Sigmoid colon (tissue), 7 donors: ENCODE results near the gene UMODL1. TPM values are rescaled to one million over a fixed set of nuclear protein-coding genes. Genes with fewer than 3 reads are reported as not detected.

Experiments used
- DNase-seq: peaks from one replicate; pipeline ENCODE4 v3.0.0-alpha.2; 2019
- H3K27ac ChIP-seq, 4 donors: fragments of 200-600 bp; sonication (generic); one replicate each; pipeline ENCODE4 v1.5.1; 2016 to 2019; ENCODE audit warnings: mild to moderate bottlenecking in 1 of 4
- H3K27me3 ChIP-seq, 3 donors: fragments of 200-600 bp; sonication (generic); one replicate each; pipeline ENCODE4 v1.5.1; 2019; ENCODE audit warnings: mild to moderate bottlenecking in 1 of 3
- H3K36me3 ChIP-seq, 4 donors: fragments of 200-600 bp; sonication (generic); one replicate each; pipeline ENCODE4 v1.5.1; 2016 to 2019
- H3K4me1 ChIP-seq, 4 donors: fragments of 200-600 bp; sonication (generic); one replicate each; pipeline ENCODE4 v1.5.1; 2017 to 2019
- H3K4me3 ChIP-seq, 4 donors: fragments of 200-600 bp; sonication (generic); one replicate each; pipeline ENCODE4 v1.5.1; 2017 to 2019; ENCODE audit warnings: mild to moderate bottlenecking in 2 of 4, moderate library complexity in 1 of 4
- H3K9me3 ChIP-seq, 4 donors: fragments of 200-600 bp in 3 of 4; sonication (generic) in 3 of 4; one replicate each; pipeline versions ENCODE4 v1.5.1 to v1.6.1; 2013 to 2019
- EP300 ChIP-seq, 4 donors: sonication (generic); formaldehyde crosslinking; IDR thresholded peaks; one replicate each; pipeline ENCODE4 v1.6.1; 2017; ENCODE audit warnings: antibody characterized with exemption in 4 of 4
- POLR2A ChIP-seq, 2 donors: fragments of 450-650 bp; IDR thresholded peaks; one replicate each; pipeline ENCODE4 v1.6.1; 2016; ENCODE audit warnings: antibody characterized with exemption in 2 of 2, mild to moderate bottlenecking in 2 of 2, moderate library complexity in 2 of 2
- POLR2AphosphoS5 ChIP-seq, 4 donors: sonication (generic); formaldehyde crosslinking; IDR thresholded peaks; one replicate each; pipeline ENCODE4 v1.6.1; 2017; ENCODE audit warnings: antibody characterized with exemption in 4 of 4
- WGBS, 2 donors: extraction: QIAGEN DNeasy Blood & Tissue Kit; methylation state at CpG; one replicate each; pipeline ENCODE4 v1.1.7; 2013; 5-methylcytosine and 5-hydroxymethylcytosine counted together
- intact Hi-C: fragments of 100-400 bp; cut with DNase I; formaldehyde crosslinking; loops from one replicate; pipeline ENCODE4 v1.15.1; 2023
- polyA plus RNA-seq, 3 donors: library from polyadenylated mRNA; stranded (reverse); fragments of 200-250 nt; gene quantifications; one replicate each; pipeline ENCODE4 v1.2.3, GENCODE V29; 2013
- total RNA-seq, 4 donors: library from RNA; depleted of rRNA; stranded (reverse); fragments of >200 nt; gene quantifications; one replicate each; pipeline ENCODE4 v1.1.0, GENCODE V29; 2016
- TF ChIP-seq, protein P1 (sequence below), 4 experiments: fragments of 450-650 bp in 3 of 4; fragments of 200-600 bp in 1 of 4; IDR thresholded peaks; one replicate each; pipeline ENCODE4 v1.5.1; 2016 to 2019; ENCODE audit warnings: antibody characterized with exemption in 4 of 4, mild to moderate bottlenecking in 3 of 4, moderate library complexity in 2 of 4
- donor health status: healthy with polysubstance abuse.
- donor health status: Bipolar disorder and iron deficiency.
- donor health status: healthy.

Gene UMODL1
- total and polyA plus RNA-seq, 7 donors = 0.13 to 0.23 TPM; not detected in 5

DNA sequence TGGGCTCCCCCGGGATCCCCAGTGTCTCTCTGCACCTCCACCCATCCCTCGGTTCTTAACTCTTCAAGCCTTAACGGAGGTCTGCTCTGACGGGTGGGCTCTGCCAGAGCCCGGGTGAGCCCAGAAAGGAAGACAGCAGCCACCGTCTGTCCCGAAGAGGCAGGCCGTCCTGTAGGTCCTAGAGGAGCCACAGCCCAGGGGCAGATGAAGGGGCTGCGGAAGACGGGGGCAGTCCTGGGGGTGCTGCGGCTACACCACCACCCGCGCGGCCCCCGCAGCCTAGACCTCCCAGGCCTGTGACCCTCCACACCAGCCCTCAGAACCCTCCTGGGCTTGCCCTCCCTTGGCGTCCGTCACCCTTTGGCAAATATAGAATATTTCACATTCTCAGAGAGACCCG, 71.0 kb downstream of the UMODL1 start:
- no peaks in the 10 kb centered on the region for H3K36me3 ChIP-seq
- H3K27me3 ChIP-seq = peaks cover 0 to 5% (median 0%) of the 10 kb centered on the region in 3 donors
- TF ChIP-seq, protein P1, sequence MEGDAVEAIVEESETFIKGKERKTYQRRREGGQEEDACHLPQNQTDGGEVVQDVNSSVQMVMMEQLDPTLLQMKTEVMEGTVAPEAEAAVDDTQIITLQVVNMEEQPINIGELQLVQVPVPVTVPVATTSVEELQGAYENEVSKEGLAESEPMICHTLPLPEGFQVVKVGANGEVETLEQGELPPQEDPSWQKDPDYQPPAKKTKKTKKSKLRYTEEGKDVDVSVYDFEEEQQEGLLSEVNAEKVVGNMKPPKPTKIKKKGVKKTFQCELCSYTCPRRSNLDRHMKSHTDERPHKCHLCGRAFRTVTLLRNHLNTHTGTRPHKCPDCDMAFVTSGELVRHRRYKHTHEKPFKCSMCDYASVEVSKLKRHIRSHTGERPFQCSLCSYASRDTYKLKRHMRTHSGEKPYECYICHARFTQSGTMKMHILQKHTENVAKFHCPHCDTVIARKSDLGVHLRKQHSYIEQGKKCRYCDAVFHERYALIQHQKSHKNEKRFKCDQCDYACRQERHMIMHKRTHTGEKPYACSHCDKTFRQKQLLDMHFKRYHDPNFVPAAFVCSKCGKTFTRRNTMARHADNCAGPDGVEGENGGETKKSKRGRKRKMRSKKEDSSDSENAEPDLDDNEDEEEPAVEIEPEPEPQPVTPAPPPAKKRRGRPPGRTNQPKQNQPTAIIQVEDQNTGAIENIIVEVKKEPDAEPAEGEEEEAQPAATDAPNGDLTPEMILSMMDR (IDR thresholded peaks at IDR 0.05) = no peak
- TF ChIP-seq POLR2AphosphoS5 (IDR thresholded peaks at IDR 0.05) (no peak), POLR2A (IDR thresholded peaks at IDR 0.05) (no peak), EP300 (IDR thresholded peaks at IDR 0.05) (no peak)
- peaks cover 0 to 4% (median 2%) of the 10 kb centered on the region in 4 donors for H3K4me1 ChIP-seq
- H3K4me3 ChIP-seq = no peak overlapping the region
- 87 to 94% methylated on average over 18 of the region's 18 CpGs for WGBS, 2 donors
- no peak overlapping the region for H3K27ac ChIP-seq
- H3K9me3 ChIP-seq = no peaks in the 10 kb centered on the region
- no peak for DNase-seq
- intact Hi-C loops = loop anchor here (10.0 kb wide), 3 partner anchors 73 to 383 kb away; partner anchors contain the start of gene ABCG1

GRCh38 chr21:42142627-42143026, 71.5 kb downstream of the UMODL1 start:
- no peaks in the 10 kb centered on the region for H3K9me3 ChIP-seq
- 82 to 85% methylated on average over 7 of the region's 7 CpGs for WGBS, 2 donors

DNA sequence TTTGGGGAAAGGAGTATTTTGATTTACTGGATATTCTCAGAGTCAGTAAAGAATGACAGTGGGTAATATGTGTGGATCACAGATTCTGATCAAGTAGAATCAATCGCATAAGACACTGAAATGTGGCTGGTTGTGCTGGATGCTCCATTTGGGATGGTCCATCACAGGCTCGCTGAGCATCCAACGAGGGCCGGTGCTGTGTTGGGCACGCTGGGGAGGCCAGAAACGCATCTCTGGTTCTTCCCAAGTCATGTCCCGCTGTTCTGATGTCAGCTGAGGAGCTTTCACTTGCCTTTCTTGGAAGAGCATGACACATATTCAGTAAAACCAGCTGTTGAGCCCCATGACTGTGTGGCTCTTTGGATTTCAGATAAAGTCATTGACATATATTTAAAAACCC, 72.0 kb downstream of the UMODL1 start:
- Histone ChIP-seq H3K27ac (no peak overlapping the region), H3K4me1 (peaks cover 0 to 4% (median 2%) of the 10 kb centered on the region in 4 donors), H3K9me3 (no peaks in the 10 kb centered on the region), H3K4me3 (no peak overlapping the region), H3K36me3 (no peaks in the 10 kb centered on the region), H3K27me3 (peaks cover 0 to 5% (median 0%) of the 10 kb centered on the region in 3 donors)
- intact Hi-C loops = loop anchor here (10.0 kb wide), 3 partner anchors 72 to 382 kb away; partner anchors contain the start of gene ABCG1
- 92 to 94% methylated on average over 7 of the region's 7 CpGs for WGBS, 2 donors
- no peak for TF ChIP-seq POLR2AphosphoS5 (IDR thresholded peaks at IDR 0.05)
- no peak for TF ChIP-seq POLR2A (IDR thresholded peaks at IDR 0.05)
- TF ChIP-seq, protein P1 (IDR thresholded peaks at IDR 0.05) = no peak
- no peak for TF ChIP-seq EP300 (IDR thresholded peaks at IDR 0.05)
- DNase-seq = no peak

More at GRCh38 chr21:42142627-42143026, 71.5 kb downstream of the UMODL1 start:
- Histone ChIP-seq H3K27ac (no peak overlapping the region), H3K36me3 (no peaks in the 10 kb centered on the region), H3K27me3 (peaks cover 0 to 5% (median 0%) of the 10 kb centered on the region in 3 donors), H3K4me3 (no peak overlapping the region), H3K4me1 (peaks cover 0 to 4% (median 2%) of the 10 kb centered on the region in 4 donors)
- DNase-seq = no peak
- intact Hi-C loops = loop anchor here (10.0 kb wide), 3 partner anchors 72 to 382 kb away; partner anchors contain the start of gene ABCG1
- TF ChIP-seq, protein P1 (IDR thresholded peaks at IDR 0.05) = no peak
- no peak for TF ChIP-seq POLR2A (IDR thresholded peaks at IDR 0.05)
- no peak for TF ChIP-seq POLR2AphosphoS5 (IDR thresholded peaks at IDR 0.05)
- no peak for TF ChIP-seq EP300 (IDR thresholded peaks at IDR 0.05)

DNA sequence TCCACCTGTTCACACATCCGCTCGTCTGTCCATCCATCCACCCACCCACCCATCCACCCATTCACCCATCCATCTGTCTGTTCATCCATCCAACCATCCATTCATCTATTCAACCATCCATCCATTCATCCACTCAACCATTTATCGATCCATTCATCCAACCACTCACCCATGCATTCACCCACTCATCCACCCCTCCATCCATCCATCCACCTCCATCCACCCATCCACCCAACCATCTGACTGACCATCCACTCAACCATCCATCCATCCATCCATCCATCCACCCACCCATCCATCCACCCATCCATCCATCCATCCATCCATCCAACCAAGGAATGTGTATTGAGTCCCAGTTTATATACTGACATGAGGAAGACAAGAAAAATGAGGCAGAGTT, 73.1 kb downstream of the UMODL1 start:
- 96 to 99% methylated on average over 3 of the region's 3 CpGs for WGBS, 2 donors
- TF ChIP-seq POLR2A (IDR thresholded peaks at IDR 0.05) = no peak
- no peak for TF ChIP-seq EP300 (IDR thresholded peaks at IDR 0.05)
- TF ChIP-seq, protein P1 (IDR thresholded peaks at IDR 0.05) = no peak
- TF ChIP-seq POLR2AphosphoS5 (IDR thresholded peaks at IDR 0.05) = no peak
- H3K4me1 ChIP-seq = peaks cover 0 to 4% (median 2%) of the 10 kb centered on the region in 4 donors
- peaks cover 0 to 5% (median 0%) of the 10 kb centered on the region in 3 donors for H3K27me3 ChIP-seq
- H3K27ac ChIP-seq = no peak overlapping the region
- no peaks in the 10 kb centered on the region for H3K36me3 ChIP-seq
- H3K4me3 ChIP-seq = no peak overlapping the region
- intact Hi-C loops = loop anchor here (10.0 kb wide), 3 partner anchors 71 to 381 kb away; partner anchors contain the start of gene ABCG1
- peak; percentile 39 for DNase-seq
- no peaks in the 10 kb centered on the region for H3K9me3 ChIP-seq
